KMS-11 (cell line): ENCODE results near the gene CKAP2L.

ENCODE experiments used
- H2AFZ ChIP-seq: fragments of 200-600 bp; sonication (generic); 2 replicates; pipeline ENCODE4 v1.6.1; 2016; ENCODE audit warnings: antibody characterized with exemption, mixed run types, low read depth
- H3K27ac ChIP-seq: fragments of 200-600 bp; sonication (generic); 2 replicates; pipeline ENCODE4 v1.6.1; 2016; ENCODE audit warnings: mild to moderate bottlenecking, mixed run types
- H3K27me3 ChIP-seq: fragments of 200-600 bp; sonication (generic); 2 replicates; pipeline ENCODE4 v1.6.1; 2017; ENCODE audit warnings: mild to moderate bottlenecking, low read depth, mixed run types, moderate library complexity; ENCODE audit not compliant: insufficient read depth
- H3K36me3 ChIP-seq: fragments of 200-600 bp; sonication (generic); 2 replicates; pipeline ENCODE4 v1.6.1; 2017; ENCODE audit warnings: mild to moderate bottlenecking, mixed run types; ENCODE audit not compliant: insufficient read depth
- H3K4me1 ChIP-seq: fragments of 200-600 bp; sonication (generic); 2 replicates; pipeline ENCODE4 v1.6.1; 2016; ENCODE audit warnings: mild to moderate bottlenecking, low read depth, mixed run types; ENCODE audit not compliant: poor library complexity, severe bottlenecking
- H3K4me2 ChIP-seq: fragments of 200-600 bp; sonication (generic); 2 replicates; pipeline ENCODE4 v1.7.0; 2016; ENCODE audit warnings: mild to moderate bottlenecking, mixed run types
- H3K4me3 ChIP-seq: fragments of 200-600 bp; sonication (generic); IDR thresholded peaks from 2 replicates; pipeline ENCODE4 v1.6.1; 2017; ENCODE audit warnings: low read depth, low read length, mixed read lengths; ENCODE audit not compliant: insufficient read depth
- H3K79me2 ChIP-seq: fragments of 200-600 bp; sonication (generic); 2 replicates; pipeline ENCODE4 v1.6.1; 2016; ENCODE audit warnings: low read depth, mixed run types; ENCODE audit not compliant: insufficient read depth
- H3K9ac ChIP-seq: fragments of 200-600 bp; sonication (generic); 2 replicates; pipeline ENCODE4 v1.6.1; 2016; ENCODE audit warnings: mild to moderate bottlenecking, mixed run types
- H4K20me1 ChIP-seq: fragments of 200-600 bp; sonication (generic); 2 replicates; pipeline ENCODE4 v1.6.1; 2016; ENCODE audit warnings: mild to moderate bottlenecking, mixed run types; ENCODE audit not compliant: insufficient read depth
- CTCF ChIP-seq: fragments of 200-600 bp; sonication (generic); conservative IDR thresholded peaks from 2 replicates; pipeline ENCODE4 v1.6.1; 2017; ENCODE audit warnings: low read depth, mild to moderate bottlenecking, antibody characterized with exemption, low read length, moderate library complexity, mixed read lengths

Gene CKAP2L

GRCh38 chr2:112701052-112701451, 63.4 kb downstream of the CKAP2L start:
- H3K27me3 ChIP-seq: no peaks in the 10 kb centered on the region
- no peak overlapping the region for H3K9ac ChIP-seq
- no peak overlapping the region for H2AFZ ChIP-seq
- H3K79me2 ChIP-seq: no peaks in the 10 kb centered on the region
- no peaks in the 10 kb centered on the region for H4K20me1 ChIP-seq
- no peaks in the 10 kb centered on the region for H3K36me3 ChIP-seq
- no peak overlapping the region for H3K4me3 ChIP-seq
- H3K4me2 ChIP-seq: no peak overlapping the region
- H3K27ac ChIP-seq: no peak overlapping the region
- no peak for TF ChIP-seq CTCF
- H3K4me1 ChIP-seq: no peaks in the 10 kb centered on the region

- H3K36me3 ChIP-seq: no peaks in the 10 kb centered on the region
- no peak for TF ChIP-seq CTCF
- no peaks in the 10 kb centered on the region for H3K27me3 ChIP-seq
- H3K27ac ChIP-seq: no peak overlapping the region
- no peak overlapping the region for H2AFZ ChIP-seq
- no peak overlapping the region for H3K9ac ChIP-seq
- no peak overlapping the region for H3K4me3 ChIP-seq
- H3K79me2 ChIP-seq: no peaks in the 10 kb centered on the region
- no peaks in the 10 kb centered on the region for H3K4me1 ChIP-seq
- no peaks in the 10 kb centered on the region for H4K20me1 ChIP-seq
- no peak overlapping the region for H3K4me2 ChIP-seq
These were observed 64.3 kb downstream of the CKAP2L start for GRCh38 chr2:112699984-112700667.

GRCh38 chr2:112698834-112699515, 65.4 kb downstream of the CKAP2L start:
- Histone ChIP-seq H4K20me1 (no peaks in the 10 kb centered on the region), H3K36me3 (no peaks in the 10 kb centered on the region), H3K4me2 (no peak overlapping the region), H3K4me3 (no peak overlapping the region), H3K27me3 (no peaks in the 10 kb centered on the region), H3K4me1 (no peaks in the 10 kb centered on the region), H3K9ac (no peak overlapping the region), H2AFZ (no peak overlapping the region), H3K79me2 (no peaks in the 10 kb centered on the region), H3K27ac (no peak overlapping the region)
- TF ChIP-seq CTCF: no peak

- Histone ChIP-seq H4K20me1 (no peaks in the 10 kb centered on the region), H3K36me3 (no peaks in the 10 kb centered on the region), H3K4me3 (no peak overlapping the region), H3K4me2 (no peak overlapping the region), H3K9ac (no peak overlapping the region), H3K27me3 (no peaks in the 10 kb centered on the region), H2AFZ (no peak overlapping the region), H3K4me1 (peaks cover 12% of the 10 kb centered on the region), H3K79me2 (no peaks in the 10 kb centered on the region), H3K27ac (no peak overlapping the region)
- TF ChIP-seq CTCF: no peak
These were observed 70.2 kb downstream of the CKAP2L start for GRCh38 chr2:112694182-112694581.
